Lower lobe of right lung (tissue), 2 donors: ENCODE results near the gene KCNQ5. TPM values are rescaled to one million over a fixed set of nuclear protein-coding genes. Genes with fewer than 3 reads are reported as not detected.

Experiments
- ATAC-seq, 2 donors: fragments of 200-7000 bp; cut with Tn5 transposase; one replicate each; pipeline ENCODE4 v1.9.1; 2020 to 2022; ENCODE audit warnings: mild to moderate bottlenecking in 2 of 2, moderate library complexity in 2 of 2
- DNase-seq: peaks from one replicate; pipeline ENCODE4 v3.0.0-alpha.2; 2020
- H3K27ac ChIP-seq: fragments of 200-600 bp; one replicate; pipeline ENCODE4 v1.8.0; 2022
- H3K27me3 ChIP-seq: fragments of 200-600 bp; one replicate; pipeline ENCODE4 v1.8.0; 2022; ENCODE audit warnings: low read depth
- H3K36me3 ChIP-seq: fragments of 200-600 bp; one replicate; pipeline ENCODE4 v1.8.0; 2022; ENCODE audit warnings: mild to moderate bottlenecking
- H3K4me1 ChIP-seq: fragments of 200-600 bp; one replicate; pipeline ENCODE4 v1.8.0; 2022
- H3K4me3 ChIP-seq: fragments of 200-600 bp; one replicate; pipeline ENCODE4 v1.8.0; 2022; ENCODE audit warnings: mild to moderate bottlenecking
- H3K9me3 ChIP-seq: fragments of 200-600 bp; one replicate; pipeline ENCODE4 v1.8.0; 2022
- intact Hi-C: fragments of 100-400 bp; cut with DNase I; formaldehyde crosslinking; loops from one replicate; pipeline ENCODE4 v1.11.0; 2022
- total RNA-seq: library from RNA; stranded (reverse); fragmentation: NEBNext Ultra II Directional; extraction: Animal tissue kit (Norgen Biotek cat#: 25700); gene quantifications from one replicate; pipeline ENCODE4 v1.2.1, GENCODE V29; 2021
- TF ChIP-seq, protein P1 (sequence below): fragments of 200-600 bp; IDR thresholded peaks from one replicate; pipeline ENCODE4 v1.8.0; 2022; ENCODE audit warnings: antibody characterized with exemption, mild to moderate bottlenecking
- donor health status: DM: no; HTN: yes; CAD: no; lungs with severe emphysema.

KCNQ5 gene
- total RNA-seq, 1 donor from 2014 or later = 0.35 TPM

DNA sequence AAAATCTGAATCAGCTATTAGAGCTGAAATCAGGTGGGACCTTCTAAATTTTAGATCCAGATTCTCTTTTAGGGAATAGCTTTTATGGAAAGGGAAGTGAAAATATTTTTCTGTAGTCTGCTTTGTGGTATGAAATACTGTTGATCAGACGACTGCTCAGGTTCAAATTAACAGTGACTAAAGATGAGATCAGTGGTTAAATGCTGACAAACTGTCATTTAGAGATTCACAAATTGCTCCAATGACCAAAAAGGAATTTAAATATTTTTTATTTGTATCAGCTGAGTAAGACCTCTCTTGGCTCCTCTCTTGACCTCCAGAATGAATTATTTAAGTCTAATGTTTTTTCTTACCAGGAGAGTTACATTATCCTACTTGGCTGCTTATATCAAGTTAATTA is 77.3 kb downstream of the KCNQ5 start:
- DNase-seq (no peak), ATAC-seq (no peak)
- Histone ChIP-seq H3K4me3 (no peak overlapping the region), H3K9me3 (no peaks in the 10 kb centered on the region), H3K4me1 (no peaks in the 10 kb centered on the region), H3K27ac (no peak overlapping the region), H3K36me3 (no peaks in the 10 kb centered on the region), H3K27me3 (no peaks in the 10 kb centered on the region)
- TF ChIP-seq, protein P1, sequence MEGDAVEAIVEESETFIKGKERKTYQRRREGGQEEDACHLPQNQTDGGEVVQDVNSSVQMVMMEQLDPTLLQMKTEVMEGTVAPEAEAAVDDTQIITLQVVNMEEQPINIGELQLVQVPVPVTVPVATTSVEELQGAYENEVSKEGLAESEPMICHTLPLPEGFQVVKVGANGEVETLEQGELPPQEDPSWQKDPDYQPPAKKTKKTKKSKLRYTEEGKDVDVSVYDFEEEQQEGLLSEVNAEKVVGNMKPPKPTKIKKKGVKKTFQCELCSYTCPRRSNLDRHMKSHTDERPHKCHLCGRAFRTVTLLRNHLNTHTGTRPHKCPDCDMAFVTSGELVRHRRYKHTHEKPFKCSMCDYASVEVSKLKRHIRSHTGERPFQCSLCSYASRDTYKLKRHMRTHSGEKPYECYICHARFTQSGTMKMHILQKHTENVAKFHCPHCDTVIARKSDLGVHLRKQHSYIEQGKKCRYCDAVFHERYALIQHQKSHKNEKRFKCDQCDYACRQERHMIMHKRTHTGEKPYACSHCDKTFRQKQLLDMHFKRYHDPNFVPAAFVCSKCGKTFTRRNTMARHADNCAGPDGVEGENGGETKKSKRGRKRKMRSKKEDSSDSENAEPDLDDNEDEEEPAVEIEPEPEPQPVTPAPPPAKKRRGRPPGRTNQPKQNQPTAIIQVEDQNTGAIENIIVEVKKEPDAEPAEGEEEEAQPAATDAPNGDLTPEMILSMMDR = no peak
- intact Hi-C loops = no loop called here

DNA sequence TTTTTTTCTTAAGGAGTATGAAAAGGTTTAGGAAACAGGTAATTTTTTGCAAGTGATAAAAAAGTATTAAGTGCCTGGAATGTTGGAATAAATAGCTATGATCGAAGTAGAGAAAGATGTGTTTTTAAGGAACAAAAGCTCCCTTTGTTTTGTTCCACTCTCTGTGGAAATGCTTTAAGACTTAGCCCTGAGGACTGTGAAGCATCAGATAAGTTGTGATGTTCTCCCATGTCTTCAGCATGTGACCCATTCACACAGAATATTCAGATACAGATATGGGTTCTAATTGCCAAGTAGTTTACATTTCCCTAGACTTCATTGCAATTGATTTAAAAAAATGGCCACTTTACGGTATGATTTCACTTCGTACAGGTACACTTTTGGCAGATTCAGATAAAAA is 80.6 kb downstream of the KCNQ5 start:
- H3K36me3 ChIP-seq = no peaks in the 10 kb centered on the region
- ATAC-seq (no peak), DNase-seq (no peak)

GRCh38 chr6:72703093-72703492 is 81.2 kb downstream of the KCNQ5 start:
- ATAC-seq (no peak), DNase-seq (no peak)
- no peaks in the 10 kb centered on the region for H3K4me1 ChIP-seq
- TF ChIP-seq, protein P1 = no peak
- H3K36me3 ChIP-seq = no peaks in the 10 kb centered on the region
- no peak overlapping the region for H3K4me3 ChIP-seq
- intact Hi-C loops = no loop called here
- H3K27ac ChIP-seq = no peak overlapping the region
- no peaks in the 10 kb centered on the region for H3K27me3 ChIP-seq
- no peaks in the 10 kb centered on the region for H3K9me3 ChIP-seq

More for the DNA sequence above, 80.6 kb downstream of the KCNQ5 start:
- intact Hi-C loops = no loop called here
- no peaks in the 10 kb centered on the region for H3K9me3 ChIP-seq
- H3K27ac ChIP-seq = no peak overlapping the region
- H3K4me3 ChIP-seq = no peak overlapping the region
- TF ChIP-seq, protein P1 = no peak
- H3K4me1 ChIP-seq = no peaks in the 10 kb centered on the region
- no peaks in the 10 kb centered on the region for H3K27me3 ChIP-seq

GRCh38 chr6:72704979-72705378 is 83.1 kb downstream of the KCNQ5 start:
- Histone ChIP-seq H3K27me3 (no peaks in the 10 kb centered on the region), H3K9me3 (peaks cover under 1% of the 10 kb centered on the region), H3K4me3 (no peak overlapping the region), H3K4me1 (no peaks in the 10 kb centered on the region), H3K36me3 (no peaks in the 10 kb centered on the region), H3K27ac (no peak overlapping the region)
- ATAC-seq (no peak), DNase-seq (no peak)
- TF ChIP-seq, protein P1 = no peak
- intact Hi-C loops = no loop called here

GRCh38 chr6:72709431-72709830 is 87.6 kb downstream of the KCNQ5 start:
- Histone ChIP-seq H3K27me3 (no peaks in the 10 kb centered on the region), H3K4me3 (no peak overlapping the region), H3K27ac (no peak overlapping the region), H3K36me3 (no peaks in the 10 kb centered on the region), H3K4me1 (no peaks in the 10 kb centered on the region), H3K9me3 (peaks cover 7% of the 10 kb centered on the region)
- ATAC-seq (no peak), DNase-seq (no peak)
- TF ChIP-seq, protein P1 = no peak
- intact Hi-C loops = no loop called here

DNA sequence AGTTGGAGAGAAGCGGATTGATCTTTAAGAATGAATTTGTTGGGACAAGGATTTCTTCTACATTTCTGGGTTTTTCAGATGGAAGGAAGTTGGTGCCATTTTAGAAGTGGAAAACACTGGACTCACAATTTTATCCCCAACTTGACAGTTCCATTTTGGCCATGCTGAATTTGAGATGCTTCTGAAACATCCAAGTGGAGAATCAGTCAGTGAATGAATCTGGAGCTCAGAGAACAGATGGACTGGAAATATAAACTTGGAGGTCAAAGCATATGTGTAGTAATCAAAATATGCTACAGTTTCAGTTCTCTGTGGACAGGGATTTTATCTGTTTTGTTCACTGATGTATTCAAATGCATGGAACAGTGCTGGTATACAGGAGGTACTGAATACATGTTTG is 89.9 kb downstream of the KCNQ5 start:
- ATAC-seq = no peak

More for the DNA sequence above, 89.9 kb downstream of the KCNQ5 start:
- Histone ChIP-seq H3K27ac (no peak overlapping the region), H3K4me1 (no peaks in the 10 kb centered on the region), H3K4me3 (no peak overlapping the region), H3K36me3 (no peaks in the 10 kb centered on the region), H3K9me3 (peaks cover 7% of the 10 kb centered on the region), H3K27me3 (no peaks in the 10 kb centered on the region)
- TF ChIP-seq, protein P1 = no peak
- intact Hi-C loops = no loop called here
- no peak for DNase-seq
